T-helper 2 cell treated with Interferon-gamma antibody and Interleukin-4, amounts not matched to agents 5 μg/mL and 100 μg/mL, for 36 hours (primary cell): ENCODE data around the gene TMEM245.
"Not testable (repeated sequence)": the region's sequence is repeated elsewhere in the genome, so short reads cannot be mapped to it uniquely, and the experiment has no call there.

Experiments
- DNase-seq: peaks from one replicate; pipeline ENCODE4 v3.0.0; 2021; ENCODE audit warnings: low spot score
- H3K27ac Mint-ChIP-seq: one replicate; pipeline ENCODE4 v1.8.0; 2021; ENCODE audit warnings: mild to moderate bottlenecking, mixed read lengths
- H3K27me3 Mint-ChIP-seq: one replicate; pipeline ENCODE4 v1.8.0; 2021; ENCODE audit warnings: low read depth, mixed read lengths
- H3K36me3 Mint-ChIP-seq: one replicate; pipeline ENCODE4 v1.8.0; 2021; ENCODE audit warnings: low read depth, mixed read lengths
- H3K4me1 Mint-ChIP-seq: one replicate; pipeline ENCODE4 v1.8.0; 2021; ENCODE audit warnings: low read depth, mixed read lengths
- H3K4me3 Mint-ChIP-seq: one replicate; pipeline ENCODE4 v1.8.0; 2022; ENCODE audit warnings: mild to moderate bottlenecking, moderate library complexity, mixed read lengths
- H3K9me3 Mint-ChIP-seq: one replicate; pipeline ENCODE4 v1.8.0; 2021; ENCODE audit warnings: mixed read lengths

The TMEM245 gene

DNA sequence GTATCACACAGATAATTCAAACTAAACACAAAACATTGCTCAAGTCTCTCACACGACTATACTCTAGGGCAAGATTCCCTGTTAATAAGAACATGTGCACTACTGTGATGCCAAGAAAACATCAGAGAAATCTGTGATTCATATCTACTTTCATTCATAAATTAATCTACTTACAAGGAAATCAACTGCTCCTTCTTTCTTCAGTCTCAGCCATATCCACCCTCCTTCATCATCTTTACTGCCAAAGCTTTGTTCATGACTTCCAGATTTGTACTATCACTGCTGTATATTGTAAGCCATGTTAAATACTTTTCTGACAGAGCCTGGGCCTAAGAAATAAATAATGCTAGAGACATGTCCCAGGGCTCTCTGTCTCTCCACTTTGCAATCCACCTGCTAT lies 141.5 kb downstream of the TMEM245 start:
- no peaks in the 10 kb centered on the region for H3K4me1 Mint-ChIP-seq
- DNase-seq, result no peak
- no peak overlapping the region for H3K4me3 Mint-ChIP-seq
- no peaks in the 10 kb centered on the region for H3K9me3 Mint-ChIP-seq
- H3K27me3 Mint-ChIP-seq, result no peaks in the 10 kb centered on the region
- H3K27ac Mint-ChIP-seq, result no peak overlapping the region
- peaks cover 1% of the 10 kb centered on the region for H3K36me3 Mint-ChIP-seq

DNA sequence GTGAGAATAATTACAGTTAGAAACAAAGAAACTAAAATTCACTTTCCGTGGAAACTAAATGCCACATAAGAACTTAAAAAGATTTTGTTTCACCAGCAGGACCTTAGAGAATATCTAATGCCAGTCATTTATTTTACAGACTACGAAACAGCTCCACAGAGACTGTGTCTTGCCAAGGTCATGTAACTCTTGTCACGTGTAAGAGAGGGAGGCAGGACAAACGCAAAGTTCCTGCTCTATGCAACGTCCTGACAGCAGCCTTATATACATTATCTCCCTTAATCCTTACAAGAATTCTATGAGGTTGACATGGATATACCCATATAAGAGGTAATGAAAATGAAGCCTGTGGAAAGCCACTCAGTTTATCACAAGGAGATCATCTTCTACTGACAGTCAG lies 145.9 kb downstream of the TMEM245 start:
- Mint-ChIP-seq H3K9me3 (peaks cover 8% of the 10 kb centered on the region), H3K36me3 (peaks cover 12% of the 10 kb centered on the region), H3K4me3 (no peak overlapping the region), H3K27me3 (no peaks in the 10 kb centered on the region), H3K4me1 (no peaks in the 10 kb centered on the region), H3K27ac (no peak overlapping the region)
- DNase-seq, result no peak

DNA sequence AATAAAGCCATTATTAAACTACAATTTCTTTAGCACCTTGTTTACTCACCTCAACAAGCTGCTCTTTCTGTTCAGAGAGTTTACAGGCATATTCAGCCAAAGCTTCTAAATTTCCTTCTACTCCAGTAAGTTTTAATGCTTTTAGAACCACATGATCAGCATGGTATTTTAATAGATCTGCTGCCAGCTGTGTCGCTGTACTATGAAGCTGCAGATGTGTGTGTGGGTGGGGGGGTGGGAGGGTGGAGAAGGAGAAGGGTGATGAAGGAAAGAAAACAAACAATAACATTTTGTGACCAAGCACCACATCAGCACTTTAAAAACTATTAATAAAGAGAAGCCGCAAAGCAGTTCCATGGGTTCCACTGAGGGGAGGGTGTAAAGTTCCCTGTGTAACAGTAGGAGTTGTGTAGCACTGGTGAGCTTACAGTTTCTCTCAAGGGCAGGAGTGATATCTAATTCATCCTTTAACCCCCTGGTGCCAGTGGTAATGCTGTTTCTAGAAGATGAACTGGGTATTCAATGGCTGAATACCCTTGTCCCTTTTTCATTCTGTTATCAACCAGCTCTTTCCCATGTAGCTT lies 147.0 kb downstream of the TMEM245 start:
- Mint-ChIP-seq H3K4me1 (no peaks in the 10 kb centered on the region), H3K27me3 (no peaks in the 10 kb centered on the region), H3K36me3 (peaks cover 12% of the 10 kb centered on the region), H3K4me3 (no peak overlapping the region), H3K9me3 (peaks cover 8% of the 10 kb centered on the region), H3K27ac (no peak overlapping the region)
- DNase-seq, result no peak

DNA sequence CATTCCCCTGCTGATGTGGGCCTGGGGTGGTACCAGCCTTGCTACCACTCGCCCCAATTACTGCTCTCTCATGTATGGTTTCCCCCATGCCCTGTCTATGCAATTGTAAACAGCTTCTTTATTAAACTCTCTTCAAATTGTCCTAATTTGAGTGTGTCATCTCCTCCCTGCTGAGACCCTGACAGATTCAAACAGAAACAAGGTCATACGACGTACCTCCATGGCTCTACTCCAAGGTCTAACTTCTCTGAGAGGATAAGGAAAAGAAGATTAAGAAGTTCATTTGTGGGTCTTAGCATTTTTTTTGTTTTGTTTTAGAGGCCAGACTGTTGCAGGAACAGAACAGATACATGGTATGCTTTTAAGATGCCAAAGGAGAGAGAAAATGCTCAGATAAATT lies 147.6 kb downstream of the TMEM245 start:
- Mint-ChIP-seq H3K27me3 (no peaks in the 10 kb centered on the region), H3K4me1 (no peaks in the 10 kb centered on the region), H3K4me3 (no peak overlapping the region), H3K27ac (no peak overlapping the region), H3K9me3 (peaks cover 8% of the 10 kb centered on the region), H3K36me3 (peaks cover 12% of the 10 kb centered on the region)
- DNase-seq, result no peak

DNA sequence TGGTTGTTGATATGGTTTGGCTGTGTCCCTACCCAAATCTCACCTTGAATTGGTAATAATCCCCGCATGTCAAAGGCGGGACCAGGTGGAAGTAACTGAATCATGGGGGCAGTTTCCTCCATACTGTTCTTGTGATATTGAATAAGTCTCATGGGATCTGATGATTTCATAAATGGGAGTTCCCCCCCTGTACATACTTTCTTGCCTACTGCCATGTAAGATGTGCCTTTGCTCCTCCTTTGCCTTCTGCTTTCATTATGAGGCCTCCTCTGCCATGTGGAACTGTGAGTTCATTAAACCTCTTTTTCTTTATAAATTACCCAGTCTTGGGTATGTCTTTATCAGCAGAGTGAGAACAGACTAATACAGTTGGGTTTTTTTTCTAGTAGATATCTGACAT lies 148.4 kb downstream of the TMEM245 start:
- not testable (repeated sequence) for H3K27ac Mint-ChIP-seq, H3K9me3 Mint-ChIP-seq, H3K27me3 Mint-ChIP-seq, DNase-seq, H3K4me1 Mint-ChIP-seq, H3K4me3 Mint-ChIP-seq
- H3K36me3 Mint-ChIP-seq, result peaks cover 12% of the 10 kb centered on the region

DNA sequence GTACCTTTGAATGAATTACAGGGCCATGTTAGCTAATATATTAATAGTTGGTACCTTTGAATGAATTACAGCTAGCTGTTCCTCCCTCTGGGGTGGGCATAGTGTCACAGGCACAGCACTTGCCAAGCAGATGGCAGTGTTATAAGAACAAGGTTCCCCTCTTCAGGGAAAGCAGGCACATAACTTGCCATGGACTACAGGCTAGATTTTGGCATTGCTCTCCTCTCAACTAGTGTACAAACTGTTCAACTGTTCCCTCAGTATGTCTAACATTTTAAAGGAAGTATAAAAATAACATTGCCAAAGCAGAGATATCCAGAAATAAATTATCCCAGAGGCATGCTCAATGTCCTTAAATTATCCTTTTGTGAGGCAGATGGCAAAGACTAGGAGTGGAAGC lies 151.8 kb downstream of the TMEM245 start:
- no peaks in the 10 kb centered on the region for H3K27me3 Mint-ChIP-seq
- peaks cover 11% of the 10 kb centered on the region for H3K36me3 Mint-ChIP-seq
- no peaks in the 10 kb centered on the region for H3K4me1 Mint-ChIP-seq
- H3K27ac Mint-ChIP-seq, result no peak overlapping the region
- no peak for DNase-seq
- peaks cover 8% of the 10 kb centered on the region for H3K9me3 Mint-ChIP-seq
- H3K4me3 Mint-ChIP-seq, result no peak overlapping the region
